H9 (cell line): ENCODE results near the gene GRIN2A. TPM values are rescaled to one million over a fixed set of nuclear protein-coding genes. Genes with fewer than 3 reads are reported as not detected.

Experiments used
- DNase-seq: peaks from one replicate; pipeline ENCODE4 v3.0.0-alpha.2; 2017
- H2AFZ ChIP-seq: one replicate; pipeline ENCODE4 v1.6.1; 2013; ENCODE audit warnings: mild to moderate bottlenecking, low read length, control low read depth, moderate library complexity
- H2AK5ac ChIP-seq: 2 replicates; pipeline ENCODE4 v1.6.1; 2013; ENCODE audit warnings: low read length, control low read depth, mixed read lengths; ENCODE audit not compliant: insufficient read length
- H2BK120ac ChIP-seq: one replicate; pipeline ENCODE4 v1.6.1; 2013; ENCODE audit warnings: low read depth, mild to moderate bottlenecking, low read length, control low read depth, inconsistent platforms; ENCODE audit not compliant: poor library complexity, severe bottlenecking
- H2BK12ac ChIP-seq: 2 replicates; pipeline ENCODE4 v1.6.1; 2013; ENCODE audit warnings: low read length, control low read depth, mixed read lengths, low read depth; ENCODE audit not compliant: insufficient read length
- H2BK15ac ChIP-seq: 2 replicates; pipeline ENCODE4 v1.6.1; 2013; ENCODE audit warnings: low read depth, low read length, control low read depth
- H2BK20ac ChIP-seq: one replicate; pipeline ENCODE4 v1.6.1; 2013; ENCODE audit warnings: low read depth, mild to moderate bottlenecking, low read length, control low read depth, inconsistent platforms; ENCODE audit not compliant: poor library complexity, severe bottlenecking
- H2BK5ac ChIP-seq: 2 replicates; pipeline ENCODE4 v1.6.1; 2013; ENCODE audit warnings: low read length, control low read depth, mixed read lengths; ENCODE audit not compliant: insufficient read length
- H3K14ac ChIP-seq: 2 replicates; pipeline ENCODE4 v1.6.1; 2013; ENCODE audit warnings: low read length, control low read depth; ENCODE audit not compliant: insufficient read depth
- H3K18ac ChIP-seq: 2 replicates; pipeline ENCODE4 v1.6.1; 2013; ENCODE audit warnings: low read depth, mild to moderate bottlenecking, mixed read lengths, low read length, control low read depth; ENCODE audit not compliant: insufficient read length
- H3K23ac ChIP-seq: 2 replicates; pipeline ENCODE4 v1.6.1; 2013; ENCODE audit warnings: low read length, control low read depth, mixed read lengths, low read depth; ENCODE audit not compliant: insufficient read length
- H3K23me2 ChIP-seq: 2 replicates; pipeline ENCODE4 v1.6.1; 2013; ENCODE audit warnings: low read depth, mild to moderate bottlenecking, mixed read lengths, low read length, control low read depth; ENCODE audit not compliant: insufficient read length, poor library complexity, severe bottlenecking
- H3K27ac ChIP-seq: 2 replicates; pipeline ENCODE4 v1.5.1; 2013; ENCODE audit warnings: low read length, control low read depth, mixed read lengths, low read depth; ENCODE audit not compliant: insufficient read length
- H3K27me3 ChIP-seq: 2 replicates; pipeline ENCODE4 v1.6.1; 2013; ENCODE audit warnings: low read length, control low read depth, inconsistent platforms; ENCODE audit not compliant: insufficient read depth
- H3K4ac ChIP-seq: 2 replicates; pipeline ENCODE4 v1.6.1; 2013; ENCODE audit warnings: low read depth, mild to moderate bottlenecking, control low read depth, inconsistent platforms, low read length, moderate library complexity
- H3K4me1 ChIP-seq: 2 replicates; pipeline ENCODE4 v1.6.1; 2013; ENCODE audit warnings: low read length, control low read depth, inconsistent platforms; ENCODE audit not compliant: insufficient read depth
- H3K4me2 ChIP-seq: 2 replicates; pipeline ENCODE4 v1.6.1; 2013; ENCODE audit warnings: low read length, control low read depth, mixed read lengths; ENCODE audit not compliant: insufficient read length, insufficient read depth
- H3K56ac ChIP-seq: 2 replicates; pipeline ENCODE4 v1.6.1; 2013; ENCODE audit warnings: low read depth, mild to moderate bottlenecking, mixed read lengths, low read length, control low read depth; ENCODE audit not compliant: insufficient read length
- H3K79me1 ChIP-seq: 2 replicates; pipeline ENCODE4 v1.6.1; 2013; ENCODE audit warnings: low read depth, mild to moderate bottlenecking, moderate library complexity, low read length, control low read depth, inconsistent platforms; ENCODE audit not compliant: insufficient read depth, poor library complexity, severe bottlenecking
- H3K79me2 ChIP-seq: 2 replicates; pipeline ENCODE4 v1.6.1; 2013; ENCODE audit warnings: low read length, control low read depth, inconsistent platforms; ENCODE audit not compliant: insufficient read depth
- H3K9ac ChIP-seq: 2 replicates; pipeline ENCODE4 v1.6.1; 2013; ENCODE audit warnings: low read length, control low read depth, mixed read lengths; ENCODE audit not compliant: insufficient read length; ENCODE audit errors: extremely low read depth
- H3K9me3 ChIP-seq: one replicate; pipeline ENCODE4 v1.6.1; 2013; ENCODE audit warnings: low read depth, low read length, inconsistent platforms; ENCODE audit not compliant: control insufficient read depth
- H3T11ph ChIP-seq: one replicate; pipeline ENCODE4 v1.6.1; 2013; ENCODE audit warnings: mild to moderate bottlenecking, low read length, control low read depth, inconsistent platforms
- H4K20me1 ChIP-seq: one replicate; pipeline ENCODE4 v1.6.1; 2013; ENCODE audit not compliant: control insufficient read depth, insufficient read length, insufficient read depth
- H4K5ac ChIP-seq: 2 replicates; pipeline ENCODE4 v1.6.1; 2013; ENCODE audit warnings: low read depth, mild to moderate bottlenecking, mixed read lengths, low read length, control low read depth; ENCODE audit not compliant: insufficient read length
- H4K8ac ChIP-seq: replicated peaks from 2 replicates; pipeline ENCODE4 v1.6.1; 2013; ENCODE audit warnings: low read length, control low read depth, mixed read lengths, low read depth; ENCODE audit not compliant: insufficient read length
- H4K91ac ChIP-seq: 2 replicates; pipeline ENCODE4 v1.6.1; 2013; ENCODE audit warnings: low read depth, mild to moderate bottlenecking, moderate library complexity, mixed read lengths, low read length, control low read depth; ENCODE audit not compliant: insufficient read length
- H3K27ac Mint-ChIP-seq, 3 experiments: 2 replicates in 2 of 3; 3 replicates in 1 of 3; pipeline ENCODE4 v1.8.0; 2020 to 2021; ENCODE audit warnings: mixed read lengths in 3 of 3, mild to moderate bottlenecking in 1 of 3, moderate library complexity in 1 of 3
- H3K27me3 Mint-ChIP-seq: 2 replicates; pipeline ENCODE4 v1.8.0; 2021; ENCODE audit warnings: low read depth, mild to moderate bottlenecking, moderate library complexity, mixed read lengths
- H3K36me3 Mint-ChIP-seq, 3 experiments: 2 replicates in 2 of 3; 3 replicates in 1 of 3; pipeline ENCODE4 v1.8.0; 2020 to 2021; ENCODE audit warnings: low read depth in 3 of 3, mixed read lengths in 3 of 3; ENCODE audit not compliant: insufficient read depth in 1 of 3
- H3K4me1 Mint-ChIP-seq, 2 experiments: 2 replicates each; pipeline ENCODE4 v1.8.0; 2020; ENCODE audit warnings: mixed read lengths in 2 of 2
- H3K4me3 Mint-ChIP-seq, 2 experiments: 2 replicates in 1 of 2; 3 replicates in 1 of 2; pipeline ENCODE4 v1.8.0; 2020 to 2021; ENCODE audit warnings: mild to moderate bottlenecking in 2 of 2, mixed read lengths in 2 of 2, moderate library complexity in 1 of 2
- H3K9me3 Mint-ChIP-seq, 2 experiments: 2 replicates in 1 of 2; 3 replicates in 1 of 2; pipeline ENCODE4 v1.8.0; 2020; ENCODE audit warnings: mild to moderate bottlenecking in 2 of 2, mixed read lengths in 2 of 2, moderate library complexity in 1 of 2
- WGBS: extraction: QIAGEN DNeasy Blood & Tissue Kit; methylation state at CpG from one replicate; pipeline ENCODE4 v1.1.7; 2013; ENCODE audit warnings: missing lambda C conversion rate, low lambda C conversion rate, mixed read lengths; ENCODE audit not compliant: insufficient read length; ENCODE audit errors: extremely low coverage; 5-methylcytosine and 5-hydroxymethylcytosine counted together
- total RNA-seq: library from RNA; stranded (reverse); gene quantifications from 2 replicates; pipeline ENCODE4 v1.2.1, GENCODE V29; 2021
- TF ChIP-seq, protein P1 (sequence below): fragments of 200-600 bp; sonication (generic); conservative IDR thresholded peaks from 3 replicates; pipeline ENCODE4 v1.8.0; 2021; ENCODE audit warnings: antibody characterized with exemption, mild to moderate bottlenecking

GRIN2A gene
- total RNA-seq, 1 experiment from 2014 or later: 1.5 TPM

DNA sequence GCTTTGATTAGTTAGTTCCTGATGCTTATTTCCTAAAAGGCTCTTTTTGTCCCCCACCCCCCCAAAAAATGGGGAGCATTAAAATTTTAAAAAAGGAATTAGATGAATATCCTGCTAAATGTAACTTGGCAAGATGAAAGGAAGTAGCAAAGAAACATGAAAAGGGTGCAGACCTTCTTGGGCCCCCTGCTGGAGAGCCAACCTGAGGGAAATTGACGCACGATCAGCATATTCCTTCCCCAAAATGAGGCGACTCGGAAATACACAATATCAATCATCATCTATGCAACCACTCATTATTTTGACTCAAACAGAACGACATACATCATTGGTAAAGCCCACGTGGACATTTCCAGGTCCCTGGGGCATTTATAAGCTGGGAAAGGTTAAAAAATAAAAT is 59.7 kb downstream of the GRIN2A start:
- no peak overlapping the region for H3K9ac ChIP-seq
- DNase-seq: no peak
- no peak overlapping the region for H2BK15ac ChIP-seq
- no peaks in the 10 kb centered on the region for H3K9me3 ChIP-seq
- Mint-ChIP-seq H3K27me3 (peaks cover 5% of the 10 kb centered on the region; the same call in 1 of the 2 replicates), H3K4me3 (no peak overlapping the region), H3K36me3 (no peaks in the 10 kb centered on the region), H3K9me3 (no peaks in the 10 kb centered on the region), H3K27ac (no peak overlapping the region; a peak in 1 of 7 replicates), H3K4me1 (peaks cover 15 to 17% of the 10 kb centered on the region in 2 experiments)
- no peak overlapping the region for H3K56ac ChIP-seq
- no peak overlapping the region for H4K8ac ChIP-seq
- no peak overlapping the region for H2AK5ac ChIP-seq
- H2BK5ac ChIP-seq: no peak overlapping the region
- H2AFZ ChIP-seq: no peak overlapping the region
- H3K27ac ChIP-seq: no peak overlapping the region
- H2BK120ac ChIP-seq: no peak overlapping the region
- no peak overlapping the region for H3K18ac ChIP-seq
- H2BK12ac ChIP-seq: no peak overlapping the region
- no peak overlapping the region for H3K23ac ChIP-seq
- no peaks in the 10 kb centered on the region for H3K79me1 ChIP-seq
- no peak overlapping the region for H3T11ph ChIP-seq
- TF ChIP-seq, protein P1, sequence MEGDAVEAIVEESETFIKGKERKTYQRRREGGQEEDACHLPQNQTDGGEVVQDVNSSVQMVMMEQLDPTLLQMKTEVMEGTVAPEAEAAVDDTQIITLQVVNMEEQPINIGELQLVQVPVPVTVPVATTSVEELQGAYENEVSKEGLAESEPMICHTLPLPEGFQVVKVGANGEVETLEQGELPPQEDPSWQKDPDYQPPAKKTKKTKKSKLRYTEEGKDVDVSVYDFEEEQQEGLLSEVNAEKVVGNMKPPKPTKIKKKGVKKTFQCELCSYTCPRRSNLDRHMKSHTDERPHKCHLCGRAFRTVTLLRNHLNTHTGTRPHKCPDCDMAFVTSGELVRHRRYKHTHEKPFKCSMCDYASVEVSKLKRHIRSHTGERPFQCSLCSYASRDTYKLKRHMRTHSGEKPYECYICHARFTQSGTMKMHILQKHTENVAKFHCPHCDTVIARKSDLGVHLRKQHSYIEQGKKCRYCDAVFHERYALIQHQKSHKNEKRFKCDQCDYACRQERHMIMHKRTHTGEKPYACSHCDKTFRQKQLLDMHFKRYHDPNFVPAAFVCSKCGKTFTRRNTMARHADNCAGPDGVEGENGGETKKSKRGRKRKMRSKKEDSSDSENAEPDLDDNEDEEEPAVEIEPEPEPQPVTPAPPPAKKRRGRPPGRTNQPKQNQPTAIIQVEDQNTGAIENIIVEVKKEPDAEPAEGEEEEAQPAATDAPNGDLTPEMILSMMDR: peak; percentile 55
- WGBS: no CpG with 5 or more reads among the region's 6 CpGs
- no peaks in the 10 kb centered on the region for H3K27me3 ChIP-seq
- H3K4me2 ChIP-seq: no peak overlapping the region
- no peak overlapping the region for H2BK20ac ChIP-seq
- H3K4ac ChIP-seq: no peak overlapping the region
- H3K79me2 ChIP-seq: no peaks in the 10 kb centered on the region
- no peak overlapping the region for H4K5ac ChIP-seq
- no peaks in the 10 kb centered on the region; the same call in 1 of the 2 replicates for H3K4me1 ChIP-seq
- no peaks in the 10 kb centered on the region for H4K20me1 ChIP-seq
- no peak overlapping the region for H4K91ac ChIP-seq
- H3K14ac ChIP-seq: no peak overlapping the region
- H3K23me2 ChIP-seq: no peaks in the 10 kb centered on the region
